GM10248 (cell line): ENCODE results near the gene PDE4D.

ENCODE experiments used
- CTCF ChIA-PET: fragments of 300-600 bp; sonication (Branson Sonifier 250); formaldehyde crosslinking; extraction: SDS; loops from one replicate; lab custom pipeline; 2021; ENCODE audit warnings: antibody characterized with exemption; lab: Yijun Ruan, JAX
- POLR2A ChIA-PET: fragments of 350-650 bp; sonication (Branson Sonifier 250); formaldehyde crosslinking; extraction: SDS; loops from one replicate; lab custom pipeline; 2020; ENCODE audit warnings: antibody characterized with exemption; lab: Yijun Ruan, JAX
- DNase-seq: peaks from one replicate; pipeline ENCODE4 v3.0.0; 2012; ENCODE audit errors: extremely low spot score
- CTCF ChIP-seq: IDR thresholded peaks from 2 replicates; pipeline ENCODE4 v1.5.1; 2012; ENCODE audit warnings: mild to moderate bottlenecking, low read depth; ENCODE audit errors: extremely low read depth, missing control alignments, control extremely low read depth

Gene PDE4D

GRCh38 chr5:59772206-59772605 is 121.3 kb downstream of the PDE4D start:
- no peak for DNase-seq
- ChIA-PET POLR2A (no interaction called here), CTCF (no interaction called here)
- no peak for TF ChIP-seq CTCF

GRCh38 chr5:59770953-59771352 is 122.6 kb downstream of the PDE4D start:
- ChIA-PET CTCF (interaction anchor here (2.3 kb wide), 1 partner anchor 38 kb away, joined by 6 read pairs; no protein-coding TSS in a partner anchor), POLR2A (no interaction called here)
- no peak for TF ChIP-seq CTCF
- DNase-seq: no peak

GRCh38 chr5:59769832-59770231 is 123.7 kb downstream of the PDE4D start:
- ChIA-PET POLR2A (no interaction called here), CTCF (interaction anchor here (0.9 to 2.3 kb wide), 2 partner anchors 29 to 39 kb away, joined by 3 to 6 read pairs; no protein-coding TSS in a partner anchor)
- no peak for DNase-seq
- no peak for TF ChIP-seq CTCF

GRCh38 chr5:59769041-59769360 is 124.5 kb downstream of the PDE4D start:
- TF ChIP-seq CTCF: no peak
- DNase-seq: no peak
- ChIA-PET CTCF (interaction anchor here (0.9 kb wide), 2 partner anchors 15 to 30 kb away, joined by 3 read pairs; no protein-coding TSS in a partner anchor), POLR2A (no interaction called here)

- no peak for TF ChIP-seq CTCF
- CTCF ChIA-PET: interaction anchor here (0.9 kb wide), 1 partner anchor 14 kb away, joined by 3 read pairs; no protein-coding TSS in a partner anchor
- DNase-seq: peak; percentile 6
- POLR2A ChIA-PET: no interaction called here
Measured at GRCh38 chr5:59768152-59769040, 125.1 kb downstream of the PDE4D start.

GRCh38 chr5:59767681-59768151 is 125.8 kb downstream of the PDE4D start:
- ChIA-PET CTCF (no interaction called here), POLR2A (no interaction called here)
- no peak for DNase-seq
- no peak for TF ChIP-seq CTCF
